Type B pancreatic cell (in vitro differentiated cells): ENCODE measurements around the gene RAB34. TPM values are rescaled to one million over a fixed set of nuclear protein-coding genes. Genes with fewer than 3 reads are reported as not detected.

ENCODE experiments used
- DNase-seq: peaks from one replicate; pipeline ENCODE4 v3.0.0; 2021; ENCODE audit warnings: mixed read lengths; ENCODE audit not compliant: unreplicated experiment; ENCODE audit errors: extremely low spot score
- H3K27ac Mint-ChIP-seq: 2 replicates; pipeline ENCODE4 v1.8.0; 2021; ENCODE audit warnings: mild to moderate bottlenecking, mixed read lengths
- H3K27me3 Mint-ChIP-seq: 2 replicates; pipeline ENCODE4 v1.8.0; 2021; ENCODE audit warnings: mixed read lengths
- H3K36me3 Mint-ChIP-seq: 2 replicates; pipeline ENCODE4 v1.8.0; 2021; ENCODE audit warnings: mixed read lengths
- H3K4me1 Mint-ChIP-seq: one replicate; pipeline ENCODE4 v1.8.0; 2021; ENCODE audit warnings: mixed read lengths; ENCODE audit not compliant: unreplicated experiment
- H3K4me3 Mint-ChIP-seq: 2 replicates; pipeline ENCODE4 v1.8.0; 2021; ENCODE audit warnings: mild to moderate bottlenecking, mixed read lengths
- H3K9me3 Mint-ChIP-seq: 2 replicates; pipeline ENCODE4 v1.8.0; 2021; ENCODE audit warnings: mixed read lengths
- CTCF ChIP-seq: fragments of 200-600 bp; sonication (generic); conservative IDR thresholded peaks from 2 replicates; pipeline ENCODE4 v1.5.0; 2021; ENCODE audit warnings: antibody characterized with exemption, mild to moderate bottlenecking
- total RNA-seq: library from RNA; stranded (reverse); gene quantifications from 2 replicates; pipeline ENCODE4 v1.2.1, GENCODE V29; 2021; ENCODE audit warnings: low replicate concordance

The RAB34 gene
- total RNA-seq, 1 donor from 2014 or later, result 133 TPM

GRCh38 chr17:28702026-28702751, 15.5 kb downstream of the RAB34 start:
- TF ChIP-seq CTCF, result no peak
- DNase-seq, result no peak
- H3K4me3 Mint-ChIP-seq, result no peak overlapping the region
- H3K36me3 Mint-ChIP-seq, result peaks cover 12% of the 10 kb centered on the region
- H3K4me1 Mint-ChIP-seq, result peaks cover 6% of the 10 kb centered on the region
- H3K27ac Mint-ChIP-seq, result peak overlapping the region; percentile 34
- no peaks in the 10 kb centered on the region for H3K9me3 Mint-ChIP-seq
- no peaks in the 10 kb centered on the region for H3K27me3 Mint-ChIP-seq

GRCh38 chr17:28700830-28701492, 16.7 kb downstream of the RAB34 start:
- peaks cover 12% of the 10 kb centered on the region for H3K36me3 Mint-ChIP-seq
- peaks cover 4% of the 10 kb centered on the region for H3K4me1 Mint-ChIP-seq
- H3K9me3 Mint-ChIP-seq, result no peaks in the 10 kb centered on the region
- no peaks in the 10 kb centered on the region for H3K27me3 Mint-ChIP-seq
- no peak overlapping the region for H3K4me3 Mint-ChIP-seq
- no peak overlapping the region for H3K27ac Mint-ChIP-seq
- TF ChIP-seq CTCF, result no peak
- DNase-seq, result no peak

- no peaks in the 10 kb centered on the region for H3K9me3 Mint-ChIP-seq
- H3K4me3 Mint-ChIP-seq, result no peak overlapping the region
- H3K4me1 Mint-ChIP-seq, result peaks cover 4% of the 10 kb centered on the region
- no peak for TF ChIP-seq CTCF
- DNase-seq, result no peak
- H3K27me3 Mint-ChIP-seq, result no peaks in the 10 kb centered on the region
- peaks cover 12% of the 10 kb centered on the region for H3K36me3 Mint-ChIP-seq
- H3K27ac Mint-ChIP-seq, result no peak overlapping the region
Observed at GRCh38 chr17:28700278-28700677, 17.4 kb downstream of the RAB34 start.

- Mint-ChIP-seq H3K27me3 (no peaks in the 10 kb centered on the region), H3K9me3 (no peaks in the 10 kb centered on the region), H3K36me3 (peaks cover 19% of the 10 kb centered on the region), H3K4me3 (peak overlapping the region; percentile 35), H3K4me1 (peaks cover 4% of the 10 kb centered on the region), H3K27ac (peak overlapping the region; percentile 82)
- DNase-seq, result no peak
- no peak for TF ChIP-seq CTCF
Observed at GRCh38 chr17:28698253-28698941, 19.3 kb downstream of the RAB34 start.

GRCh38 chr17:28693869-28694268, 23.8 kb downstream of the RAB34 start:
- no peaks in the 10 kb centered on the region for H3K9me3 Mint-ChIP-seq
- no peaks in the 10 kb centered on the region for H3K27me3 Mint-ChIP-seq
- no peak overlapping the region for H3K27ac Mint-ChIP-seq
- H3K4me1 Mint-ChIP-seq, result no peaks in the 10 kb centered on the region
- no peak for DNase-seq
- H3K36me3 Mint-ChIP-seq, result peaks cover 15% of the 10 kb centered on the region
- H3K4me3 Mint-ChIP-seq, result no peak overlapping the region
- TF ChIP-seq CTCF, result no peak
